ENCODE data around the gene KCNQ1.
A peak's percentile ranks its signal among the peaks of the same experiment; 100 is the strongest.

The KCNQ1 gene

DNA sequence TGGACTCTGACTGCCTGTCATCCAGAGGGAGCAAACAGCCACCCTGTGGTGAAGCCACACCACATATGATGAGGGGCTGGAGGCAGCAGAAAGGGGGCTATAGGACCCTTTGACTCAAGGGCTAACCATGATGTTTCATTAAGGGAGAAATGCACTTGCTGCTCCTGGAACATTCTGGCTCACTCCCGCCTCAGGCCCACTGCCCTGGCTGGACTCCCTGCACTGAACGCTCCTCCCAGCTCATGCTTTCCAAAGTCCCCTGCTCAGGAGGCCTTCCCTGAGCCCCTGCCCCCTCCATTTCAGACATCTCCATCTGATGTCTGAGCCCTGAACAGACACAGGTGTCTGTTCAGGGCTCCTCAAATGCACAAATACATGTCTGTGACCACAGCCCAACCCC, 371.7 kb downstream of the KCNQ1 start:
- Histone ChIP-seq H3K79me1 (replicated peaks; ENCODE audit: low read length, poor library complexity, severe bottlenecking) (no peaks in the 10 kb centered on the region), H3K4me3 (ENCODE audit: insufficient read depth in 1 of 2, low read depth in 1 of 2, low read length in 2 of 2) (no peak overlapping the region), H2BK120ac (ENCODE audit: low read depth, low read length) (no peak overlapping the region), H3K14ac (ENCODE audit: low read length in 2 of 2) (no peak overlapping the region), H2BK12ac (ENCODE audit: low read length in 2 of 2) (no peak overlapping the region), H3K18ac (ENCODE audit: low read depth in 1 of 2, low read length in 2 of 2) (no peak overlapping the region), H4K8ac (ENCODE audit: low read length) (no peak overlapping the region), H2AK5ac (ENCODE audit: low read length, severe bottlenecking) (peak overlapping the region; percentile 79), H3K4ac (ENCODE audit: low read depth in 1 of 2, low read length in 2 of 2) (no peak overlapping the region), H3K23ac (ENCODE audit: low read length in 2 of 2) (no peak overlapping the region), H3K9me3 (ENCODE audit: control insufficient read depth, low read length) (peaks cover 24% of the 10 kb centered on the region), H2BK5ac (ENCODE audit: low read depth, low read length, poor library complexity, severe bottlenecking) (no peak overlapping the region), H3K36me3 (ENCODE audit: control insufficient read depth in 1 of 2, insufficient read depth in 2 of 2, low read depth in 1 of 2, low read length in 2 of 2) (no peaks in the 10 kb centered on the region), H3K9ac (ENCODE audit: low read length) (no peak overlapping the region), H2BK15ac (ENCODE audit: low read depth, poor library complexity, severe bottlenecking) (no peak overlapping the region), H3K4me1 (ENCODE audit: control insufficient read depth, insufficient read depth, low read depth, low read length) (peaks cover 21% of the 10 kb centered on the region), H3K27me3 (ENCODE audit: control insufficient read depth in 1 of 2, insufficient read depth in 1 of 2, low read length in 2 of 2) (peaks cover 0 to 25% of the 10 kb centered on the region in 2 experiments), H3K4me2 (ENCODE audit: low read length, poor library complexity, severe bottlenecking) (no peak overlapping the region), H3K27ac (ENCODE audit: low read length, poor library complexity, severe bottlenecking) (no peak overlapping the region), H2AFZ (ENCODE audit: low read depth, low read length) (no peak overlapping the region), H4K91ac (ENCODE audit: low read length) (no peak overlapping the region)
- WGBS: 75% methylated on average over 2 of the region's 2 CpGs
- no peak for DNase-seq

GRCh38 chr11:2816941-2817421, 372.2 kb downstream of the KCNQ1 start:
- Histone ChIP-seq H3K27me3 (ENCODE audit: control insufficient read depth in 1 of 2, insufficient read depth in 1 of 2, low read length in 2 of 2) (peaks cover 0 to 22% of the 10 kb centered on the region in 2 experiments), H3K23ac (ENCODE audit: low read length in 2 of 2) (no peak overlapping the region), H2BK120ac (ENCODE audit: low read depth, low read length) (no peak overlapping the region), H3K36me3 (ENCODE audit: control insufficient read depth in 1 of 2, insufficient read depth in 2 of 2, low read depth in 1 of 2, low read length in 2 of 2) (no peaks in the 10 kb centered on the region), H2BK12ac (ENCODE audit: low read length in 2 of 2) (peak overlapping the region in 1 of 2 experiments; percentile 45), H3K18ac (ENCODE audit: low read depth in 1 of 2, low read length in 2 of 2) (peak overlapping the region in 1 of 2 experiments; percentile 28), H4K91ac (ENCODE audit: low read length) (no peak overlapping the region), H3K4ac (ENCODE audit: low read depth in 1 of 2, low read length in 2 of 2) (peak overlapping the region in 1 of 2 experiments; percentile 39), H3K9me3 (ENCODE audit: control insufficient read depth, low read length) (peaks cover 27% of the 10 kb centered on the region), H3K14ac (ENCODE audit: low read length in 2 of 2) (no peak overlapping the region), H3K79me1 (replicated peaks; ENCODE audit: low read length, poor library complexity, severe bottlenecking) (no peaks in the 10 kb centered on the region), H2BK15ac (ENCODE audit: low read depth, poor library complexity, severe bottlenecking) (no peak overlapping the region), H3K9ac (ENCODE audit: low read length) (peak overlapping the region; percentile 37), H3K4me1 (ENCODE audit: control insufficient read depth, insufficient read depth, low read depth, low read length) (peaks cover 21% of the 10 kb centered on the region), H4K8ac (ENCODE audit: low read length) (no peak overlapping the region), H3K4me3 (ENCODE audit: insufficient read depth in 1 of 2, low read depth in 1 of 2, low read length in 2 of 2) (peak overlapping the region in 1 of 2 experiments; percentile 6), H2AK5ac (ENCODE audit: low read length, severe bottlenecking) (peak overlapping the region; percentile 80), H3K4me2 (ENCODE audit: low read length, poor library complexity, severe bottlenecking) (no peak overlapping the region), H2BK5ac (ENCODE audit: low read depth, low read length, poor library complexity, severe bottlenecking) (no peak overlapping the region), H3K27ac (ENCODE audit: low read length, poor library complexity, severe bottlenecking) (no peak overlapping the region), H2AFZ (ENCODE audit: low read depth, low read length) (no peak overlapping the region)
- DNase-seq: peak; percentile 59
- 80% methylated on average over 15 of the region's 15 CpGs for WGBS

DNA sequence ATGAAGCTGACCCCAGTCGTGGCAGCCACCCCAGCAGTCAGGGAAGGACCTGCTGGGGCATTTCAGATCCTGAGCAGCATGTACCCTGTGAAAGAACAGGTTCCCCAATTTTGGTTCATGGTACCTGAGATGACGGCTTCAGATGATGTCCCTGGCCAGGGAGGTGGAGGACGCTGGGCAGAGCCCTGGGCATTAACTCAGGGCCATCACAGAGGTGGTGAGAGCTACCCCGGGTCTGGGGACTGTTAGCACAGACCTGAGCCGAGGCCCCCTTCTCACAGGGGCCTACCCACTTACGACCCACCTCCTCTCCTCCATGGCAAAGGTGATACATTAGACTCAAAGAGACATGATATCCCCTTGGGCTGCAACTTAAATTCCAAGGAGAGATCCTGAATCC, 372.6 kb downstream of the KCNQ1 start:
- H3K14ac ChIP-seq (ENCODE audit: low read length in 2 of 2): no peak overlapping the region
- H3K18ac ChIP-seq (ENCODE audit: low read depth in 1 of 2, low read length in 2 of 2): peak overlapping the region in 1 of 2 experiments; percentile 28
- H3K4me2 ChIP-seq (ENCODE audit: low read length, poor library complexity, severe bottlenecking): no peak overlapping the region
- DNase-seq: no peak
- peaks cover 21% of the 10 kb centered on the region for H3K4me1 ChIP-seq (ENCODE audit: control insufficient read depth, insufficient read depth, low read depth, low read length)
- no peak overlapping the region for H2BK5ac ChIP-seq (ENCODE audit: low read depth, low read length, poor library complexity, severe bottlenecking)
- no peak overlapping the region for H4K91ac ChIP-seq (ENCODE audit: low read length)
- no peak overlapping the region for H2BK12ac ChIP-seq (ENCODE audit: low read length in 2 of 2)
- 82% methylated on average over 6 of the region's 6 CpGs for WGBS
- H3K9ac ChIP-seq (ENCODE audit: low read length): peak overlapping the region; percentile 37
- peak overlapping the region; percentile 30 for H4K8ac ChIP-seq (ENCODE audit: low read length)
- H3K4me3 ChIP-seq (ENCODE audit: insufficient read depth in 1 of 2, low read depth in 1 of 2, low read length in 2 of 2): peak overlapping the region in 1 of 2 experiments; percentile 6
- no peak overlapping the region for H3K27ac ChIP-seq (ENCODE audit: low read length, poor library complexity, severe bottlenecking)
- no peak overlapping the region for H2BK15ac ChIP-seq (ENCODE audit: low read depth, poor library complexity, severe bottlenecking)
- peak overlapping the region in 1 of 2 experiments; percentile 39 for H3K4ac ChIP-seq (ENCODE audit: low read depth in 1 of 2, low read length in 2 of 2)
- H3K23ac ChIP-seq (ENCODE audit: low read length in 2 of 2): no peak overlapping the region
- no peaks in the 10 kb centered on the region for H3K79me1 ChIP-seq (replicated peaks; ENCODE audit: low read length, poor library complexity, severe bottlenecking)
- peaks cover 32% of the 10 kb centered on the region for H3K9me3 ChIP-seq (ENCODE audit: control insufficient read depth, low read length)
- H2AK5ac ChIP-seq (ENCODE audit: low read length, severe bottlenecking): peak overlapping the region; percentile 80
- no peak overlapping the region for H2BK120ac ChIP-seq (ENCODE audit: low read depth, low read length)
- H2AFZ ChIP-seq (ENCODE audit: low read depth, low read length): no peak overlapping the region
- H3K36me3 ChIP-seq (ENCODE audit: control insufficient read depth in 1 of 2, insufficient read depth in 2 of 2, low read depth in 1 of 2, low read length in 2 of 2): no peaks in the 10 kb centered on the region
- H3K27me3 ChIP-seq (ENCODE audit: control insufficient read depth in 1 of 2, insufficient read depth in 1 of 2, low read length in 2 of 2): peaks cover 0 to 22% of the 10 kb centered on the region in 2 experiments

GRCh38 chr11:2818021-2818420, 373.2 kb downstream of the KCNQ1 start:
- Histone ChIP-seq H2BK12ac (ENCODE audit: low read length in 2 of 2) (no peak overlapping the region), H3K27ac (ENCODE audit: low read length, poor library complexity, severe bottlenecking) (no peak overlapping the region), H3K27me3 (ENCODE audit: control insufficient read depth in 1 of 2, insufficient read depth in 1 of 2, low read length in 2 of 2) (peaks cover 0 to 22% of the 10 kb centered on the region in 2 experiments), H3K23ac (ENCODE audit: low read length in 2 of 2) (no peak overlapping the region), H3K9ac (ENCODE audit: low read length) (no peak overlapping the region), H3K4me1 (ENCODE audit: control insufficient read depth, insufficient read depth, low read depth, low read length) (peaks cover 16% of the 10 kb centered on the region), H2BK15ac (ENCODE audit: low read depth, poor library complexity, severe bottlenecking) (no peak overlapping the region), H3K79me1 (replicated peaks; ENCODE audit: low read length, poor library complexity, severe bottlenecking) (no peaks in the 10 kb centered on the region), H3K36me3 (ENCODE audit: control insufficient read depth in 1 of 2, insufficient read depth in 2 of 2, low read depth in 1 of 2, low read length in 2 of 2) (no peaks in the 10 kb centered on the region), H3K4ac (ENCODE audit: low read depth in 1 of 2, low read length in 2 of 2) (no peak overlapping the region), H2AK5ac (ENCODE audit: low read length, severe bottlenecking) (no peak overlapping the region), H3K4me2 (ENCODE audit: low read length, poor library complexity, severe bottlenecking) (no peak overlapping the region), H4K8ac (ENCODE audit: low read length) (no peak overlapping the region), H3K14ac (ENCODE audit: low read length in 2 of 2) (no peak overlapping the region), H3K4me3 (ENCODE audit: insufficient read depth in 1 of 2, low read depth in 1 of 2, low read length in 2 of 2) (no peak overlapping the region), H2BK120ac (ENCODE audit: low read depth, low read length) (no peak overlapping the region), H4K91ac (ENCODE audit: low read length) (no peak overlapping the region), H3K18ac (ENCODE audit: low read depth in 1 of 2, low read length in 2 of 2) (no peak overlapping the region), H3K9me3 (ENCODE audit: control insufficient read depth, low read length) (peaks cover 38% of the 10 kb centered on the region), H2AFZ (ENCODE audit: low read depth, low read length) (no peak overlapping the region), H2BK5ac (ENCODE audit: low read depth, low read length, poor library complexity, severe bottlenecking) (no peak overlapping the region)
- WGBS: 83% methylated on average over 6 of the region's 6 CpGs
- no peak for DNase-seq

Measured in mesenchymal stem cell (in vitro differentiated cells and primary cell).